ENCODE results near the gene CUL1. TPM values are rescaled to one million over a fixed set of nuclear protein-coding genes. Genes with fewer than 3 reads are reported as not detected.

CUL1 gene
- total RNA-seq, 1 experiment from 2014 or later = 49.2 TPM

DNA sequence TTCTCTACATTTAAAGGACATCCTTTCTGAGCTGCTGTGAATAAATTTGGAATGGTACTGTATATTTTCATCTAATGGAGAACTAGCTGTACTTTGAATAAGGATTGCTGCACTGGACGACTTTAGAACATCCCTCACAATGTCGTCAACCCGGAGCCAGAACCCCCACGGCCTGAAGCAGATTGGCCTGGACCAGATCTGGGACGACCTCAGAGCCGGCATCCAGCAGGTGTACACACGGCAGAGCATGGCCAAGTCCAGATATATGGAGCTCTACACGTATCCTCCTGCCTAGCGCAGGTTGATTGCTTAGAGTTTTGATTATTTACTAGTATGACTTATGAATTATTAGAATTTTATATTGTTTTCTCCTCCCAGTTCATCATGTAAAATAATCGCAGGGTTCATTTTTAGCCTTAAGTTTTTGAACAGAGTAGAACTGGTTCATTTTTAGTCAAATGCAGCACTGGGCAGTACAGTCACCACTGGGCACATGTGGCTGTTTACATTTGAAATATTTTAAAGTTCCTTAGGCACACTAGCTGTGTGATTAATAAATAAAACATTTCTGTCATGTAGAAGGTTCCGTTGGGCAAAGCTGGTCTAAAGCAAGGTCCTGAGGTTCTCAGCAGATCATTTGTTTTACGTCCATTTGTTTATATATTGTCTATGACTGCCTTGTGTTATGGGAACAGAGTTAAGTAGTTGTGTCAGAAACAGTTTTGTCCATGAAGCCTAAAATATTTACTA lies 31.5 kb downstream of the CUL1 start:
- ChIA-PET CTCF (interaction anchor here (0.6 to 2.7 kb wide), 6 partner anchors 11 to 417 kb away, joined by 3 to 9 read pairs (median 3); partner anchors contain the start of gene ZNF398), POLR2A (interaction anchor here (0.8 to 2.1 kb wide), 4 partner anchors 9 to 39 kb away, joined by 3 to 5 read pairs (median 4); no protein-coding TSS in a partner anchor)
- no peak for DNase-seq (ENCODE audit: unreplicated experiment)
- BruUV-seq (replicated peaks) = no TSS peak
- Mint-ChIP-seq H3K4me1 (ENCODE audit: insufficient read depth, unreplicated experiment) (peaks cover 24% of the 10 kb centered on the region), H3K9me3 (ENCODE audit: unreplicated experiment) (no peaks in the 10 kb centered on the region), H3K27ac (ENCODE audit: low read depth, unreplicated experiment) (no peak overlapping the region), H3K4me3 (ENCODE audit: unreplicated experiment) (no peak overlapping the region), H3K27me3 (ENCODE audit: insufficient read depth, unreplicated experiment) (no peaks in the 10 kb centered on the region), H3K36me3 (ENCODE audit: insufficient read depth, unreplicated experiment) (peaks cover 46% of the 10 kb centered on the region)
- intact Hi-C loops (cut with micrococcal nuclease) = no loop called here
- TF ChIP-seq, protein P1, sequence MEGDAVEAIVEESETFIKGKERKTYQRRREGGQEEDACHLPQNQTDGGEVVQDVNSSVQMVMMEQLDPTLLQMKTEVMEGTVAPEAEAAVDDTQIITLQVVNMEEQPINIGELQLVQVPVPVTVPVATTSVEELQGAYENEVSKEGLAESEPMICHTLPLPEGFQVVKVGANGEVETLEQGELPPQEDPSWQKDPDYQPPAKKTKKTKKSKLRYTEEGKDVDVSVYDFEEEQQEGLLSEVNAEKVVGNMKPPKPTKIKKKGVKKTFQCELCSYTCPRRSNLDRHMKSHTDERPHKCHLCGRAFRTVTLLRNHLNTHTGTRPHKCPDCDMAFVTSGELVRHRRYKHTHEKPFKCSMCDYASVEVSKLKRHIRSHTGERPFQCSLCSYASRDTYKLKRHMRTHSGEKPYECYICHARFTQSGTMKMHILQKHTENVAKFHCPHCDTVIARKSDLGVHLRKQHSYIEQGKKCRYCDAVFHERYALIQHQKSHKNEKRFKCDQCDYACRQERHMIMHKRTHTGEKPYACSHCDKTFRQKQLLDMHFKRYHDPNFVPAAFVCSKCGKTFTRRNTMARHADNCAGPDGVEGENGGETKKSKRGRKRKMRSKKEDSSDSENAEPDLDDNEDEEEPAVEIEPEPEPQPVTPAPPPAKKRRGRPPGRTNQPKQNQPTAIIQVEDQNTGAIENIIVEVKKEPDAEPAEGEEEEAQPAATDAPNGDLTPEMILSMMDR (IDR thresholded peaks at IDR 0.05; ENCODE audit: unreplicated experiment) = no peak

GRCh38 chr7:148732862-148733261 lies 34.2 kb downstream of the CUL1 start:
- BruUV-seq (replicated peaks) = no TSS peak
- Mint-ChIP-seq H3K27ac (ENCODE audit: low read depth, unreplicated experiment) (no peak overlapping the region), H3K4me1 (ENCODE audit: insufficient read depth, unreplicated experiment) (peaks cover 9% of the 10 kb centered on the region), H3K9me3 (ENCODE audit: unreplicated experiment) (no peaks in the 10 kb centered on the region), H3K36me3 (ENCODE audit: insufficient read depth, unreplicated experiment) (peaks cover 57% of the 10 kb centered on the region), H3K27me3 (ENCODE audit: insufficient read depth, unreplicated experiment) (no peaks in the 10 kb centered on the region), H3K4me3 (ENCODE audit: unreplicated experiment) (no peak overlapping the region)
- ChIA-PET CTCF (interaction anchor here (0.7 kb wide), 1 partner anchor 180 kb away, joined by 3 read pairs; no protein-coding TSS in a partner anchor), POLR2A (interaction anchor here (0.8 to 1.4 kb wide), 3 partner anchors 10 to 13 kb away, joined by 3 to 4 read pairs (median 4); no protein-coding TSS in a partner anchor)
- TF ChIP-seq, protein P1 (IDR thresholded peaks at IDR 0.05; ENCODE audit: unreplicated experiment) = no peak
- intact Hi-C loops (cut with micrococcal nuclease) = no loop called here
- DNase-seq (ENCODE audit: unreplicated experiment) = no peak

GRCh38 chr7:148733496-148733895 lies 34.8 kb downstream of the CUL1 start:
- TF ChIP-seq, protein P1 (IDR thresholded peaks at IDR 0.05; ENCODE audit: unreplicated experiment) = no peak
- Mint-ChIP-seq H3K4me1 (ENCODE audit: insufficient read depth, unreplicated experiment) (peaks cover 5% of the 10 kb centered on the region), H3K27me3 (ENCODE audit: insufficient read depth, unreplicated experiment) (no peaks in the 10 kb centered on the region), H3K4me3 (ENCODE audit: unreplicated experiment) (no peak overlapping the region), H3K9me3 (ENCODE audit: unreplicated experiment) (no peaks in the 10 kb centered on the region), H3K36me3 (ENCODE audit: insufficient read depth, unreplicated experiment) (peaks cover 62% of the 10 kb centered on the region), H3K27ac (ENCODE audit: low read depth, unreplicated experiment) (no peak overlapping the region)
- no peak for DNase-seq (ENCODE audit: unreplicated experiment)
- BruUV-seq (replicated peaks) = no TSS peak
- ChIA-PET CTCF (interaction anchor here (0.6 kb wide), 1 partner anchor 35 kb away, joined by 4 read pairs; no protein-coding TSS in a partner anchor), POLR2A (interaction anchor here (0.8 kb wide), 1 partner anchor 14 kb away, joined by 3 read pairs; no protein-coding TSS in a partner anchor)
- intact Hi-C loops (cut with micrococcal nuclease) = no loop called here

DNA sequence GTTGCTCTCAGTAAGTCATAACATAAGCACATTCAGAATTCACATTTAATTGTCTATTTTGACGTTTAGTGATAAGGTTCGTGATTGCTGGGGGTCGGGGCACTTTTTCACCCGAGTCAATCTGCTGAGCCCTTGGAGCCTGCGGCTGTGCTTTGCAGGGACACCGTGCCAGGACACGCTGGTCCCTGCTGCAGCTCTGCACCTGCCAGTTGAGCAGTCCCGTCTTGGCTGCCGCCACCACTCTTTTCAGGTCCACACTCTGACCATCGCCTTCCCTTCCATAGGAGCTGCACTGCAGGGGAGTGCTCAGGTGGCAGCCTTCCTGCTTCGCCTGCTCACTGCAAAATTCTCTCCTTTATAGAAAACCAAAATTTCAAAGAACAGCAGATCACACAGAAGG lies 36.4 kb downstream of the CUL1 start:
- H3K27ac Mint-ChIP-seq (ENCODE audit: low read depth, unreplicated experiment) = no peak overlapping the region
- intact Hi-C loops (cut with micrococcal nuclease) = no loop called here
- TF ChIP-seq, protein P1 (IDR thresholded peaks at IDR 0.05; ENCODE audit: unreplicated experiment) = no peak
- no peak for DNase-seq (ENCODE audit: unreplicated experiment)
- no TSS peak for BruUV-seq (replicated peaks)
- ChIA-PET CTCF (interaction anchor here (0.6 kb wide), 1 partner anchor 11 kb away, joined by 3 read pairs; no protein-coding TSS in a partner anchor), POLR2A (no interaction called here)
- H3K27me3 Mint-ChIP-seq (ENCODE audit: insufficient read depth, unreplicated experiment) = no peaks in the 10 kb centered on the region
- H3K9me3 Mint-ChIP-seq (ENCODE audit: unreplicated experiment) = no peaks in the 10 kb centered on the region
- peaks cover 74% of the 10 kb centered on the region for H3K36me3 Mint-ChIP-seq (ENCODE audit: insufficient read depth, unreplicated experiment)
- peaks cover 5% of the 10 kb centered on the region for H3K4me1 Mint-ChIP-seq (ENCODE audit: insufficient read depth, unreplicated experiment)
- no peak overlapping the region for H3K4me3 Mint-ChIP-seq (ENCODE audit: unreplicated experiment)

Measured in MCF 10A (cell line).